ENCODE results near the gene PSMB8. TPM values are rescaled to one million over a fixed set of nuclear protein-coding genes. Genes with fewer than 3 reads are reported as not detected.
"Not testable (repeated sequence)": the region's sequence is repeated elsewhere in the genome, so short reads cannot be mapped to it uniquely, and the experiment has no call there.

The PSMB8 gene
- total RNA-seq, 1 donor, result 36.2 TPM

DNA sequence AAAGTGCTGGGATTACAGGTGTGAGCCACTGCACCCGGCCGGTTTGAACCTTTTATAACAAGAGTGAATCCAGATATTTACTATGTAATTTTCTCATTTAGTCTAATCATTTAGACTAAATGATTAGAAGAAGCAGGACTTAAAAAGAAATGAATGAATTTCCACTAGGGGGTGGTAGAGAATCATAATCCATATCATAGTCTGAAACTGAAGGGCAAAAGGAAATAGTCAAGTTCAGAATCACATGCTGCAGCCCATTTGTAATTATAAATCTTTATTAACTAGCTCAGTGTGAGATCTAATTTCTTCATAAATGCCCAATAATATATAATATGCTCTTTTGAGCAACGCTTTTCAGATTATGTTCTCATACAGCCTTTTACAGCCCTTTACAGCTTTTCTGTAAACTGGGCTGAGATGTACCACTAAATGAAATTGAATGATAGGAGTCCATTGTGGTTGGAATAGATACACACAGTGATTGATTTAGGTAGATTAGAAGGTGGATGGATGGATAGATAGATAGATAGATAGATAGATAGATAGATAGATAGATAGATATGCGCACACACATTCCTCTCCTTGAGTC, 41.9 kb upstream of the PSMB8 start:
- DNase-seq (ENCODE audit: low read depth), result peak; percentile 87
- TF ChIP-seq, protein P1, sequence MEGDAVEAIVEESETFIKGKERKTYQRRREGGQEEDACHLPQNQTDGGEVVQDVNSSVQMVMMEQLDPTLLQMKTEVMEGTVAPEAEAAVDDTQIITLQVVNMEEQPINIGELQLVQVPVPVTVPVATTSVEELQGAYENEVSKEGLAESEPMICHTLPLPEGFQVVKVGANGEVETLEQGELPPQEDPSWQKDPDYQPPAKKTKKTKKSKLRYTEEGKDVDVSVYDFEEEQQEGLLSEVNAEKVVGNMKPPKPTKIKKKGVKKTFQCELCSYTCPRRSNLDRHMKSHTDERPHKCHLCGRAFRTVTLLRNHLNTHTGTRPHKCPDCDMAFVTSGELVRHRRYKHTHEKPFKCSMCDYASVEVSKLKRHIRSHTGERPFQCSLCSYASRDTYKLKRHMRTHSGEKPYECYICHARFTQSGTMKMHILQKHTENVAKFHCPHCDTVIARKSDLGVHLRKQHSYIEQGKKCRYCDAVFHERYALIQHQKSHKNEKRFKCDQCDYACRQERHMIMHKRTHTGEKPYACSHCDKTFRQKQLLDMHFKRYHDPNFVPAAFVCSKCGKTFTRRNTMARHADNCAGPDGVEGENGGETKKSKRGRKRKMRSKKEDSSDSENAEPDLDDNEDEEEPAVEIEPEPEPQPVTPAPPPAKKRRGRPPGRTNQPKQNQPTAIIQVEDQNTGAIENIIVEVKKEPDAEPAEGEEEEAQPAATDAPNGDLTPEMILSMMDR (IDR thresholded peaks at IDR 0.05; ENCODE audit: insufficient read depth, low read length), result peak; percentile 50

DNA sequence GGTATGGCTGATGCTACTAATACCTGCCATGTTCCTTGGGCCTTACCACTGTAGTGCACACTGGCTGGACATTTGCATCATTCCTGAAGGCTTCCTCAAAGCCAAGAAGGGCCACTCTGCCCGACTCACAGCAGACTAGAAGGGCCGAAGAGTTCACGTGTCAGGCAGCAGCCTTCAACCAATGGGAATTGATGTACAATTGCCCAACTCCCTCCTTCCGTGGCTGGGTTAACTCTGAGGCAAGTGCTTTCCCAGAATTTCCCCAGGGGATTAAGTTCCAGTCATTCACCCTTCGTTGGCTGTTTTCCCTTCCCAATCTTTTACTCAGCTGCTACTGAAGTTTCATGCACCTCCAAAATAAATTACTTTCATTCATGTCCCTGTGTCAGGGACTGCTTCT, 39.9 kb upstream of the PSMB8 start:
- H3K4me3 ChIP-seq (ENCODE audit: low read depth, low read length), result no peak overlapping the region
- peak; percentile 80 for DNase-seq (ENCODE audit: low read depth)
- TF ChIP-seq, protein P1 (IDR thresholded peaks at IDR 0.05; ENCODE audit: insufficient read depth, low read length), result no peak

More for the DNA sequence above, 41.9 kb upstream of the PSMB8 start:
- no peak overlapping the region for H3K4me3 ChIP-seq (ENCODE audit: low read depth, low read length)

DNA sequence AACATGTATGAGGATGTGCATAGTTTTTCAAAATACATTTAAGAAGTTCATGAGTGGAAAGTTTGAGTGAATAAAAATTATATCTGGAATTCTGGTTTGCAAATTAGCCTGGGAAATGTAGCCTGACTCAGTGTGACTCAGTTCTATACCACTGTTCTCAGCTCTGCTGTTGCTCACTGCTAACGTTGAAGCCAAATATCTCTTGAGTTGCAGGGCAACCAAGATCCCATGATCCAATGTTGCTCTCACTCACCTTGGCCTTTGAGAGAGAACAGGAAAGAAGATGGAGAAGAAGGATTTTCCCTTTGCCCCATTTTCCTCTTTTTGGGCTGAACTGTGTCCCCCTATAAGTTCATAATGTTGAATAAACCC, 39.0 kb upstream of the PSMB8 start:
- H3K4me3 ChIP-seq (ENCODE audit: low read depth, low read length), result no peak overlapping the region
- peak; percentile 44 for DNase-seq (ENCODE audit: low read depth)
- TF ChIP-seq, protein P1 (IDR thresholded peaks at IDR 0.05; ENCODE audit: insufficient read depth, low read length), result no peak

DNA sequence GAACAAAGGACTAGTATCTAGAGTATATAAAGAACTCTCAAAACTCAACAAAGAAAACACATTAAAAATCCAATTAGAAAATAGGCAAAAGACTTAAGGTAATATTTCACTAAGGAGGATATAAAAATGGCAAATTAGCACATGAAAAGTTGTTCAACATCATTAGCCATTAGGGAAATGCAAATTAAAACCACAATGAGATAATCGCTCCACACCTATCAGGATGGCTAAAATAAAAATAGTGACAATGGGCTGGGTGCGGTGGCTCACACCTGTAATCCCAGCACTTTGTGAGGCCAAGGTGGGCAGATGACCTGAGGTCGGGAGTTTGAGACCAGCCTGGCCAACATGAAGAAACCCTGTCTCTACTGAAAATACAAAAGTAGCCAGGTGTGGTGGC, 37.1 kb upstream of the PSMB8 start:
- H3K4me3 ChIP-seq (ENCODE audit: low read depth, low read length); DNase-seq (ENCODE audit: low read depth): not testable (repeated sequence)

DNA sequence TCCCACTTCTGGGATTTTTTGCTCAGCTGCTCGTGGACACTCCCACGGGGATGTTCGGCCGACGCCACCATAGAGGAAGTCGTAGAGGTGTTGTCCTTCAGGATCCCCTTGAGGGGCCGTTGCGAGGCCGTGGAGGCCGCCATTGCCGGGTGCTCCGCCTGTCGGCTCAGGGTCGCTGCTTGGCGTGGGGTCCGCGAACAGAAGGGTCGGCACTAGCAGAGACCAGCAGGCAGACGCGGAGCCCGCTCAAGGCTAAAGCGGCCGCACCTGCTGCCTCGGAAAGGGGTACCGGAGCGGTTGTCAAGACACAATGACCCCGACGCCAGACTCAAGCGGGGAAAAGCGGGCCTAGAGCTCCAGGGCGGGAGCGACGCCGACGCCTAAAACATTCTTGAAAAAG, 35.8 kb upstream of the PSMB8 start:
- TF ChIP-seq, protein P1 (IDR thresholded peaks at IDR 0.05; ENCODE audit: insufficient read depth, low read length), result no peak

DNA sequence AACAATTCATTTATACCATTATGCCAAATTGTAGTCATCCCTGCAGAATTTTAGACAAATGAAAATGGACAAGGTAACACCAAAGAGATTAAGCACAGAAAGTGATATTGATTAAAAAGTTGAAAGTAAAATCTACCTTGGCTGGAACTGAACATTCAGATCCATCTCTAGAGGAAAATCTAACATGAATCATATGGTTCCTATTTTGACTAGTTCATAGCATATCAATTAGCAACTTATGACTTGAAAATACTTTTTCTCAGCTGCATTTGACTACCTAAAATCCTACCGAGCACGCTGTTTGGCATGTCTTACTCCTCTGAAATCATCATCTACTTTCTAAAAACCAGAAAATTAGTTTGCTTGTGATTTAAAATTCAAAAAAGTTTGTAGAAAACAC, 32.8 kb upstream of the PSMB8 start:
- H3K4me3 ChIP-seq (ENCODE audit: low read depth, low read length), result no peak overlapping the region
- TF ChIP-seq, protein P1 (IDR thresholded peaks at IDR 0.05; ENCODE audit: insufficient read depth, low read length), result no peak
- no peak for DNase-seq (ENCODE audit: low read depth)

More for the DNA sequence above, 35.8 kb upstream of the PSMB8 start:
- no peak for DNase-seq (ENCODE audit: low read depth)
- H3K4me3 ChIP-seq (ENCODE audit: low read depth, low read length), result no peak overlapping the region

DNA sequence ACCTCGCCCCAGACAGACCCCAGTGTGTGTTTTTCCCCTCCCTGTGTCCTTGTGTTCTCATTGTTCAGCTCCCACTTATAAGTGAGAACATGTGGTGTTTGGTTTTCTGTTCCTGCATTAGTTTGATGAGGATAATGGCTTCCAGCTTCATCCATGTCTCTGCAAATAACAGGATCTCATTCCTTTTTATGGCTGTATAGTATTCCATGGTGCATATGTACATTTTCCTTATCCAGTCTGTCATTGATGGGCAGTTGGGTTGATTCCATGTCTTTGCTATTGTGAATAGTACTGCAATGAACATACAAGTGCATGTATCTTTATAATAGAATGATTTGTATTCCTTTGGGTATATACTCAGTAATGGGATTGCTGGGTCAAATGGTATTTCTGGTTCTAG, 30.1 kb upstream of the PSMB8 start:
- not testable (repeated sequence) for H3K4me3 ChIP-seq (ENCODE audit: low read depth, low read length); DNase-seq (ENCODE audit: low read depth)

DNA sequence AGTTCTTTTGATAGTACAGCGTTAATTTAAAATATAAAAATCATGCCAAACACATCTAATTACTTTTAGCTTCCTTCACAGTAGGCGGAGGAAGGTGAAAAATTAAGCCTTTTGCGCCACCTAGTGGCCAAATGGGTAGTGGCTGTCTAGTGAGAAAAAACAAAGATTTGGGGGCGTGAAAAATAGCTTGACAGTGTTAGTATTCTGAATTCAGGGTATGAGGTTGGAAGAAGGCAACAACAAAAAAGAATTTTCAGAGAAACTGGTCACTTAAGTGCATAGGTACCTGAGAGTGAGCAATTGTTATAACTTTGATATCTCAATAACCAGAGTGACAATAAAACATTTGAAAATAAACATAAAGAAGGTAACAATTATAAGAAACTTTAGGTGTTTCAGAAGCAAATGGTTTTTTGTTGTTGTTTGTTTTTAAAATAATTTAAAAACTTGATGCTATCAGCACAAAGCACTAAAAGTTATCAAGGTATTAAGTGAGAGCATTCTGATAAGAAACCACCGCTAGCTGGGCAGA, 24.5 kb upstream of the PSMB8 start:
- H3K4me3 ChIP-seq (ENCODE audit: low read depth, low read length), result no peak overlapping the region
- DNase-seq (ENCODE audit: low read depth), result peak; percentile 83
- TF ChIP-seq, protein P1 (IDR thresholded peaks at IDR 0.05; ENCODE audit: insufficient read depth, low read length), result peak; percentile 85
